Liver (tissue), 9 donors: Measurements from ENCODE around the gene FRMD4A. TPM values are rescaled to one million over a fixed set of nuclear protein-coding genes. Genes with fewer than 3 reads are reported as not detected.

Experiments used
- DNase-seq: peaks from one replicate; pipeline ENCODE4 v3.0.0-alpha.2; 2017; ENCODE audit warnings: low spot score
- H3K27ac ChIP-seq, 2 donors: one replicate each; pipeline ENCODE4 v1.7.0; 2013; ENCODE audit warnings: inconsistent platforms in 2 of 2, low read length in 2 of 2, control low read depth in 1 of 2, low read depth in 1 of 2, mild to moderate bottlenecking in 1 of 2
- H3K27me3 ChIP-seq, 4 donors: one replicate each; pipeline versions ENCODE4 v1.6.1 to v1.7.0; 2013; ENCODE audit warnings: low read length in 3 of 4, inconsistent platforms in 1 of 4, mild to moderate bottlenecking in 1 of 4, moderate library complexity in 1 of 4; ENCODE audit not compliant: control insufficient read depth in 4 of 4, insufficient read depth in 4 of 4
- H3K36me3 ChIP-seq, 4 donors: one replicate each; pipeline versions ENCODE4 v1.6.1 to v1.7.0; 2013; ENCODE audit warnings: low read length in 3 of 4, mild to moderate bottlenecking in 3 of 4, low read depth in 1 of 4, moderate library complexity in 1 of 4; ENCODE audit not compliant: control insufficient read depth in 4 of 4, insufficient read depth in 3 of 4
- H3K4me1 ChIP-seq, 4 donors: one replicate each; pipeline versions ENCODE4 v1.6.1 to v1.7.0; 2013; ENCODE audit warnings: low read length in 3 of 4, mild to moderate bottlenecking in 3 of 4, moderate library complexity in 1 of 4; ENCODE audit not compliant: control insufficient read depth in 4 of 4, insufficient read depth in 4 of 4
- H3K4me3 ChIP-seq, 3 donors: one replicate each; pipeline versions ENCODE4 v1.6.1 to v1.7.0; 2013; ENCODE audit warnings: low read length in 3 of 3, control low read depth in 1 of 3, low read depth in 1 of 3, mild to moderate bottlenecking in 1 of 3
- H3K9ac ChIP-seq, 2 donors: one replicate each; pipeline ENCODE4 v1.7.0; 2013; ENCODE audit warnings: low read length in 2 of 2, mild to moderate bottlenecking in 2 of 2, moderate library complexity in 2 of 2, control low read depth in 1 of 2, low read depth in 1 of 2
- H3K9me3 ChIP-seq, 4 donors: one replicate each; pipeline versions ENCODE4 v1.6.1 to v1.7.0; 2013; ENCODE audit warnings: low read length in 3 of 4; ENCODE audit not compliant: control insufficient read depth in 4 of 4
- EGR1 ChIP-seq, 2 donors: IDR thresholded peaks; 2 replicates each; pipeline ENCODE4 v1.6.1; 2016 to 2018; ENCODE audit warnings: antibody characterized with exemption in 2 of 2, low read depth in 2 of 2
- FOXA1 ChIP-seq: IDR thresholded peaks from 2 replicates; pipeline ENCODE4 v1.6.1; 2016; ENCODE audit warnings: antibody characterized with exemption
- FOXA2 ChIP-seq: IDR thresholded peaks from 2 replicates; pipeline ENCODE4 v1.6.1; 2016; ENCODE audit warnings: antibody characterized with exemption
- GABPA ChIP-seq, 2 donors: IDR thresholded peaks in 1 of 2; conservative IDR thresholded peaks in 1 of 2; 2 replicates each; pipeline ENCODE4 v1.6.1; 2016; ENCODE audit warnings: antibody characterized with exemption in 2 of 2, mild to moderate bottlenecking in 1 of 2, moderate library complexity in 1 of 2
- HNF4A ChIP-seq, 2 donors: conservative IDR thresholded peaks; 2 replicates each; pipeline ENCODE4 v1.6.1; 2016; ENCODE audit warnings: antibody characterized with exemption in 2 of 2, mild to moderate bottlenecking in 2 of 2
- HNF4G ChIP-seq: IDR thresholded peaks from 2 replicates; pipeline ENCODE4 v1.6.1; 2016; ENCODE audit warnings: antibody characterized with exemption
- NR2F2 ChIP-seq: IDR thresholded peaks from 2 replicates; pipeline ENCODE4 v1.6.1; 2016; ENCODE audit warnings: antibody characterized with exemption
- RAD21 ChIP-seq, 2 donors: IDR thresholded peaks; 2 replicates each; pipeline ENCODE4 v1.6.1; 2016; ENCODE audit warnings: antibody characterized with exemption in 2 of 2, mild to moderate bottlenecking in 2 of 2
- RXRA ChIP-seq, 2 donors: IDR thresholded peaks; 2 replicates each; pipeline ENCODE4 v1.6.1; 2017 to 2018; ENCODE audit warnings: antibody characterized with exemption in 2 of 2, mild to moderate bottlenecking in 1 of 2
- SP1 ChIP-seq: IDR thresholded peaks from 2 replicates; pipeline ENCODE4 v1.6.1; 2018; ENCODE audit warnings: antibody characterized with exemption, mild to moderate bottlenecking
- TAF1 ChIP-seq: conservative IDR thresholded peaks from 2 replicates; pipeline ENCODE4 v1.6.1; 2016; ENCODE audit warnings: antibody characterized with exemption, mild to moderate bottlenecking
- YY1 ChIP-seq: IDR thresholded peaks from 2 replicates; pipeline ENCODE4 v1.6.1; 2016; ENCODE audit warnings: antibody characterized with exemption, mild to moderate bottlenecking
- WGBS: extraction: QIAGEN DNeasy Blood & Tissue Kit; methylation state at CpG from one replicate; pipeline ENCODE4 v1.1.7; 2013; 5-methylcytosine and 5-hydroxymethylcytosine counted together
- polyA plus RNA-seq, 2 donors: library from polyadenylated mRNA; stranded (reverse) in 1 of 2; unstranded in 1 of 2; fragments of 200-250 nt in 1 of 2; fragments of >200 nt in 1 of 2; fragmentation: Nextera tagmentation in 1 of 2; extraction: Ambion mirVana in 1 of 2; gene quantifications; one replicate each; pipeline versions ENCODE4 v1.2.1 to v1.2.3, GENCODE V29; 2013 to 2015
- total RNA-seq, 2 donors: library from RNA; depleted of rRNA; stranded (reverse); fragments of >200 nt; gene quantifications; one replicate each; pipeline ENCODE4 v1.2.3, GENCODE V29; 2014
- TF ChIP-seq, protein P1 (sequence below): IDR thresholded peaks from 2 replicates; pipeline ENCODE4 v1.6.1; 2016; ENCODE audit warnings: antibody characterized with exemption
- TF ChIP-seq, protein P2 (sequence below): IDR thresholded peaks from 2 replicates; pipeline ENCODE4 v1.6.1; 2016; ENCODE audit warnings: antibody characterized with exemption
- TF ChIP-seq, protein P3 (sequence below): IDR thresholded peaks from 2 replicates; pipeline ENCODE4 v1.6.1; 2016; ENCODE audit warnings: antibody characterized with exemption, mild to moderate bottlenecking
- donor health status: healthy.
- donor health status: healthy.
- donor health status: healthy.
- donor health status: healthy.
- donor health status: healthy.

The FRMD4A gene
- total and polyA plus RNA-seq, 4 donors, result 8.2 to 34.3 (median 13.1) TPM

DNA sequence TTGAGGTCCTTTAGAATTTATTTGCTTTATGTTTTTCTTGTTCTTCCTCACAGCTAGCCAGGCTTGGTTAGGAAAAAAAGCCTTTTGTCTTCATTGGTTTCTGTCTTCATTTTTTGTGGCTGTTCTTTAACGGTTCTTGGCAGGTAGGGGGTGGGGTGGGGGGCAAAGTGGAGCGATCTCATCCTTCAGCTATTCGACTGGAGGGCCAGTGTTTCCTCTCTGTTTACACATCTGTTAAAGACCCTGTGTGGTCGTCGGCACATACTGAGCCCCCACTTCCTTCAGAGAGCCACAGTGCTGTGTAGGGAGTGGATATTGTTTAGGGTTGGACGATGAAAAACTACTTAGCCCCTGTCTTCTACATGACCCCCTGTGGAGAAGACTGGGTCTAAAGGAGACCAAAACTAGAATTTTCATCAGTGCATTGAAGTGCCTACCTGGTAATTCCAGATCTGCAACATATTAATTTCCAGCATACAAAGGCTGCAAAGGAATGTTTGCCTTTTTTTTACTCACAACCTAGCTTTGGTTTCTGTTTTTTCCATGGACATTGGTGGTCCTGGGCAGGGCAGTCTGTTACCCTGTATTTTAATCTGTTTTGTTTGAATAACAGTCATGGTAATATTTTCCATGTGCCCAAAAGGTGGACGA is 714.9 kb downstream of the FRMD4A start:
- H3K27ac ChIP-seq, result no peak overlapping the region
- 75% methylated on average over 7 of the region's 7 CpGs for WGBS
- H3K36me3 ChIP-seq, result peaks cover 9 to 40% (median 33%) of the 10 kb centered on the region in 4 donors
- H3K4me1 ChIP-seq, result no peaks in the 10 kb centered on the region
- no peaks in the 10 kb centered on the region for H3K9me3 ChIP-seq
- no peaks in the 10 kb centered on the region for H3K27me3 ChIP-seq
- TF ChIP-seq HNF4G (no peak), EGR1 (IDR thresholded peaks at IDR 0.05; ENCODE audit: low read depth in 2 of 2) (no peak), NR2F2 (no peak), GABPA (IDR thresholded peaks at IDR 0.05 in 1 of 2, conservative IDR thresholded peaks at IDR 0.05 in 1 of 2) (no peak), HNF4A (conservative IDR thresholded peaks at IDR 0.05) (no peak), SP1 (no peak), YY1 (no peak), RXRA (IDR thresholded peaks at IDR 0.05) (no peak), FOXA2 (no peak), RAD21 (IDR thresholded peaks at IDR 0.05) (no peak), FOXA1 (no peak), TAF1 (no peak)
- TF ChIP-seq, protein P1, sequence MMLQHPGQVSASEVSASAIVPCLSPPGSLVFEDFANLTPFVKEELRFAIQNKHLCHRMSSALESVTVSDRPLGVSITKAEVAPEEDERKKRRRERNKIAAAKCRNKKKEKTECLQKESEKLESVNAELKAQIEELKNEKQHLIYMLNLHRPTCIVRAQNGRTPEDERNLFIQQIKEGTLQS, result no peak
- TF ChIP-seq, protein P2, sequence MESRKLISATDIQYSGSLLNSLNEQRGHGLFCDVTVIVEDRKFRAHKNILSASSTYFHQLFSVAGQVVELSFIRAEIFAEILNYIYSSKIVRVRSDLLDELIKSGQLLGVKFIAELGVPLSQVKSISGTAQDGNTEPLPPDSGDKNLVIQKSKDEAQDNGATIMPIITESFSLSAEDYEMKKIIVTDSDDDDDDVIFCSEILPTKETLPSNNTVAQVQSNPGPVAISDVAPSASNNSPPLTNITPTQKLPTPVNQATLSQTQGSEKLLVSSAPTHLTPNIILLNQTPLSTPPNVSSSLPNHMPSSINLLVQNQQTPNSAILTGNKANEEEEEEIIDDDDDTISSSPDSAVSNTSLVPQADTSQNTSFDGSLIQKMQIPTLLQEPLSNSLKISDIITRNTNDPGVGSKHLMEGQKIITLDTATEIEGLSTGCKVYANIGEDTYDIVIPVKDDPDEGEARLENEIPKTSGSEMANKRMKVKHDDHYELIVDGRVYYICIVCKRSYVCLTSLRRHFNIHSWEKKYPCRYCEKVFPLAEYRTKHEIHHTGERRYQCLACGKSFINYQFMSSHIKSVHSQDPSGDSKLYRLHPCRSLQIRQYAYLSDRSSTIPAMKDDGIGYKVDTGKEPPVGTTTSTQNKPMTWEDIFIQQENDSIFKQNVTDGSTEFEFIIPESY, result no peak
- TF ChIP-seq, protein P3, sequence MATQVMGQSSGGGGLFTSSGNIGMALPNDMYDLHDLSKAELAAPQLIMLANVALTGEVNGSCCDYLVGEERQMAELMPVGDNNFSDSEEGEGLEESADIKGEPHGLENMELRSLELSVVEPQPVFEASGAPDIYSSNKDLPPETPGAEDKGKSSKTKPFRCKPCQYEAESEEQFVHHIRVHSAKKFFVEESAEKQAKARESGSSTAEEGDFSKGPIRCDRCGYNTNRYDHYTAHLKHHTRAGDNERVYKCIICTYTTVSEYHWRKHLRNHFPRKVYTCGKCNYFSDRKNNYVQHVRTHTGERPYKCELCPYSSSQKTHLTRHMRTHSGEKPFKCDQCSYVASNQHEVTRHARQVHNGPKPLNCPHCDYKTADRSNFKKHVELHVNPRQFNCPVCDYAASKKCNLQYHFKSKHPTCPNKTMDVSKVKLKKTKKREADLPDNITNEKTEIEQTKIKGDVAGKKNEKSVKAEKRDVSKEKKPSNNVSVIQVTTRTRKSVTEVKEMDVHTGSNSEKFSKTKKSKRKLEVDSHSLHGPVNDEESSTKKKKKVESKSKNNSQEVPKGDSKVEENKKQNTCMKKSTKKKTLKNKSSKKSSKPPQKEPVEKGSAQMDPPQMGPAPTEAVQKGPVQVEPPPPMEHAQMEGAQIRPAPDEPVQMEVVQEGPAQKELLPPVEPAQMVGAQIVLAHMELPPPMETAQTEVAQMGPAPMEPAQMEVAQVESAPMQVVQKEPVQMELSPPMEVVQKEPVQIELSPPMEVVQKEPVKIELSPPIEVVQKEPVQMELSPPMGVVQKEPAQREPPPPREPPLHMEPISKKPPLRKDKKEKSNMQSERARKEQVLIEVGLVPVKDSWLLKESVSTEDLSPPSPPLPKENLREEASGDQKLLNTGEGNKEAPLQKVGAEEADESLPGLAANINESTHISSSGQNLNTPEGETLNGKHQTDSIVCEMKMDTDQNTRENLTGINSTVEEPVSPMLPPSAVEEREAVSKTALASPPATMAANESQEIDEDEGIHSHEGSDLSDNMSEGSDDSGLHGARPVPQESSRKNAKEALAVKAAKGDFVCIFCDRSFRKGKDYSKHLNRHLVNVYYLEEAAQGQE, result no peak
- DNase-seq, result no peak
- no peak overlapping the region for H3K9ac ChIP-seq
- H3K4me3 ChIP-seq, result no peak overlapping the region

DNA sequence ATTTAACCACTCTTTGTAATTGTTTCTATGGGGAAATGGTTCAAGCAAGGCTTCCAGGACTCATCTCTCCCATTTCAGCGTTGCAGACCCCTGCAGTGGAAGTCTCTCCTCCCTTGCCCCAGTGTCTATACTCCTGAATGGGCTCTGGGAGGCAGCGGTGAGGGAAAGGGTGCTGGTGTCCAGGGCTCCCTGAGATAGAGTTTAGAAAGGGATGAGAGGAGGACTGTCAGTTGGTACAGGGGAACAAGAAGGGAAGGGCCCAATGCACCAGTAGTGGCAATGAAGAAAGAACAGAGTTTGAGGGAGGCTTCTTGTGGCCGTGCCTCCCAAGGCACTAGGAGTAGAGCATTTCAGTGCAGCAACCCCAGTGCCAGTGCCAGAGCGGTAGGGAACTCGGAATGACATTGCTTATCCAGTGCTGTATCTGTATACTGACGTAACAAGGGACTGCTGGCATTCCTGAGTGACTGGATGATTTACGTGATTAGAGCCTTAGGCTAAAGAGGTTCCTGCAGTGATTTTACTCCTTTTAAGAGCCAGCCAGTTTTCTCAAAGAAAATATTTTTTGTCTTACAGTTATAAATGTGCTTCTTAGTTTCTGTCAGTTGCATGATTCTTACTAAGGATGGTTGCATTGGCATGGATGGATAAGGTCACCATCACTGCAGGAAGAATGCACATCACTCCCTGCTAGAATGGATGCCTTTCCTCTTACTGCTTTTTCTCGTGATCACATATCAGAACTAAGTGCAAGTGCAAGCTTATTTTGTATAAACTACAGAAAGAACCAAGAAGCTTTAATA is 716.0 kb downstream of the FRMD4A start:
- Histone ChIP-seq H3K9me3 (no peaks in the 10 kb centered on the region), H3K4me1 (no peaks in the 10 kb centered on the region), H3K27ac (no peak overlapping the region), H3K36me3 (peaks cover 11 to 47% (median 39%) of the 10 kb centered on the region in 4 donors), H3K4me3 (no peak overlapping the region), H3K9ac (no peak overlapping the region), H3K27me3 (no peaks in the 10 kb centered on the region)
- no peak for TF ChIP-seq SP1
- TF ChIP-seq GABPA (IDR thresholded peaks at IDR 0.05 in 1 of 2, conservative IDR thresholded peaks at IDR 0.05 in 1 of 2), result no peak
- 93% methylated on average over 8 of the region's 8 CpGs for WGBS
- DNase-seq, result no peak
